ENCODE data around the gene GRID1.

The GRID1 gene

DNA sequence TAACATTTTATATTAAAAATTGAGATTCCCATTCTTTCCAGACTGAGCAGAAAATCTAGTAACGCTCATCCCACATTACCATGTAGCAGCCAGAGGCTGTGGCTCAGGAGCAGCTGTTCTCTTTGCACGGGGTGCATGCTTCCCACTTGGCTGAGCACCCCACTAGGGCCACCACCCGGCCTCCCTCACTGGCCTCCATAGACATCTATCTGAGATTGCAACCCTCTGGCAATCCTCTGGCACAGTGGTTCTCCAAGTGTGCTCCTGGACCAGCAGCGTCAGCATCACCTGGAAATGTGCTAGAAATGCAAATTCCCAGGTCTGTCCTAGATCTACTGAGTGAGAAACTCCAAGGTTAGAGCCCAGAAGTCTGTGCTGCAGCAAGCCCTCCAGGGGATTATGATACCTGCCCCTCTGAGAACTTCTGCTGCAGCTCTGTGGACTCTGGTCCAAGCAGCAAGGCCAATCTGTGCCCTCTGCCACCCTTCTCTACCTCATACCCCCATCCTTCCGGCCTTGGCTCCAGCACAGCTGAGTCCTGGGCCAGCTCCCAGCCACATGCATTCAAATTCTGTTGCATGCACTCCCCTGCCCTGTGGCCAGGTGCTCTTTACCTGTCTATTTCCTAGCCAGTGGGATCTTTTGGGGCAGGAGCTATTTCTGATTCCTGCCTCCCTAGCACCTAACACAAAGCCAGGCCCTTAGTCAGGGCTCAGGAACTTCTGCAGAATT lies 301.5 kb downstream of the GRID1 start:
- Mint-ChIP-seq H3K9me3 (no peaks in the 10 kb centered on the region), H3K4me1 (no peaks in the 10 kb centered on the region), H3K4me3 (no peak overlapping the region), H3K27ac (no peak overlapping the region), H3K27me3 (ENCODE audit: low read depth) (peaks cover 15% of the 10 kb centered on the region), H3K36me3 (ENCODE audit: low read depth) (no peaks in the 10 kb centered on the region)
- TF ChIP-seq, protein P1, sequence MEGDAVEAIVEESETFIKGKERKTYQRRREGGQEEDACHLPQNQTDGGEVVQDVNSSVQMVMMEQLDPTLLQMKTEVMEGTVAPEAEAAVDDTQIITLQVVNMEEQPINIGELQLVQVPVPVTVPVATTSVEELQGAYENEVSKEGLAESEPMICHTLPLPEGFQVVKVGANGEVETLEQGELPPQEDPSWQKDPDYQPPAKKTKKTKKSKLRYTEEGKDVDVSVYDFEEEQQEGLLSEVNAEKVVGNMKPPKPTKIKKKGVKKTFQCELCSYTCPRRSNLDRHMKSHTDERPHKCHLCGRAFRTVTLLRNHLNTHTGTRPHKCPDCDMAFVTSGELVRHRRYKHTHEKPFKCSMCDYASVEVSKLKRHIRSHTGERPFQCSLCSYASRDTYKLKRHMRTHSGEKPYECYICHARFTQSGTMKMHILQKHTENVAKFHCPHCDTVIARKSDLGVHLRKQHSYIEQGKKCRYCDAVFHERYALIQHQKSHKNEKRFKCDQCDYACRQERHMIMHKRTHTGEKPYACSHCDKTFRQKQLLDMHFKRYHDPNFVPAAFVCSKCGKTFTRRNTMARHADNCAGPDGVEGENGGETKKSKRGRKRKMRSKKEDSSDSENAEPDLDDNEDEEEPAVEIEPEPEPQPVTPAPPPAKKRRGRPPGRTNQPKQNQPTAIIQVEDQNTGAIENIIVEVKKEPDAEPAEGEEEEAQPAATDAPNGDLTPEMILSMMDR (IDR thresholded peaks at IDR 0.05; ENCODE audit: unreplicated experiment in 3 of 3): no peak

DNA sequence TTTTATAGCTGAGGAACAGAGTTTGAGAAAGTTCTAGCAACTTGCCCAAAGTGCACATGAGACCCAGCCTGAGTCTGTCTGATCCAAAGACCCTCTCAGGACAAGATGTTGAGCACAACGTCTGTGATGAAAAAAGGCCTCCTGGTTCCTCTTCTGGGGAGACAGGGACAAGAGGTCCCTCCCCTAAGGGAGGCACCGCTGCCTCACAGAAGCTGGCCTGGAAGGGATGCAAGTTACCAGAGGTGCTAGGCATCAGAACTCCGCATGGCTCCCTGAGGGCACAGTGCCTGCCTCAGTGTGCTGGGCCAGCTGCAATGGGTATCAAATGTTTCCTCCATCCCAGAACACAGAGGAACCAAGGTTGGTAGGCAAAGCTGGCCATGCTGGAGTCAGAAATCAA lies 302.4 kb downstream of the GRID1 start:
- Mint-ChIP-seq H3K36me3 (ENCODE audit: low read depth) (no peaks in the 10 kb centered on the region), H3K27me3 (ENCODE audit: low read depth) (peaks cover 11% of the 10 kb centered on the region), H3K4me1 (no peaks in the 10 kb centered on the region), H3K27ac (no peak overlapping the region), H3K4me3 (no peak overlapping the region), H3K9me3 (no peaks in the 10 kb centered on the region)
- TF ChIP-seq, protein P1 (IDR thresholded peaks at IDR 0.05; ENCODE audit: unreplicated experiment in 3 of 3): no peak

DNA sequence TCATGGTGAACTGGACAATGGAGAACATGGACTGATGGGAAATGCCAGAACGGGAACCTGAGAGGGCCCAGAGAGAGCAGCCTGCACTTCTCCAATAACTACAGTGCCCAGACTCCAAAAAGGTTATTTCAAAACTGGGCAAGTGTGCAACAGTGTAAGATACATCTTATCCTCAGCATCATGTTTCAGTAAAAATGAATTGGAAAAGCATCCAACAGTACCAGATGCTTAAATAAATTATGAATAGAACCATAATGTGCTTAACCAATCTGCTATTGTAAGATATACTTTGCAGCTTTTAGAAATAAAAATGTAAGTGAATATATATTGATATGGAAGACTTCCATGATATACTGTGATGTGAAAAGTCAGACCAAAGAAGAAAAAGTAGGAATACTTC lies 303.3 kb downstream of the GRID1 start:
- TF ChIP-seq, protein P1 (IDR thresholded peaks at IDR 0.05; ENCODE audit: unreplicated experiment in 3 of 3): no peak
- Mint-ChIP-seq H3K27me3 (ENCODE audit: low read depth) (peaks cover 11% of the 10 kb centered on the region), H3K4me3 (no peak overlapping the region), H3K27ac (no peak overlapping the region), H3K36me3 (ENCODE audit: low read depth) (no peaks in the 10 kb centered on the region), H3K4me1 (no peaks in the 10 kb centered on the region), H3K9me3 (no peaks in the 10 kb centered on the region)

DNA sequence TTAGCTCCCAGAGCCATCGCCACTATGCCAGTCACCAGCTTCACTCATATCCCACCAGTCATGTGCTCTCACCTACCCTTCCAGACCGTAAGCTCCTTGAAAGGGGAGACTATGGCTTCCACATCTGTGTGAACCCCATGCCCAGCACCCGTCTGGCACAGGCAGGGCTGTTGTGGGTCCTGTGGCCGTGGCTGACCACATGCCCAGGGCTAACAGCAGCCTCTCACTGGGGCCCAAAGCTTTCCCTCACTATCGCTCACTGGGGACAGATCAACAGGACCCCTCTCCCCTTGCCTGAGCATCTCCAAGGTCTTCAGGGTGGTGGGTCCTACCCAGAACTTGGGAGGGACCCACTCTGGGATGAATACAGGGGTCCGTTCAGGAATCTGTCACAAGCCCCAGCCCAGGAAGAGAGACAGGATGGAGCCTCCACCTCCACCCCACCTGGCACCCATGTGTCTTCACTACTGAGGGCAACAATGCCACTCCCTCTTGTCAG lies 303.9 kb downstream of the GRID1 start:
- no peaks in the 10 kb centered on the region for H3K36me3 Mint-ChIP-seq (ENCODE audit: low read depth)

DNA sequence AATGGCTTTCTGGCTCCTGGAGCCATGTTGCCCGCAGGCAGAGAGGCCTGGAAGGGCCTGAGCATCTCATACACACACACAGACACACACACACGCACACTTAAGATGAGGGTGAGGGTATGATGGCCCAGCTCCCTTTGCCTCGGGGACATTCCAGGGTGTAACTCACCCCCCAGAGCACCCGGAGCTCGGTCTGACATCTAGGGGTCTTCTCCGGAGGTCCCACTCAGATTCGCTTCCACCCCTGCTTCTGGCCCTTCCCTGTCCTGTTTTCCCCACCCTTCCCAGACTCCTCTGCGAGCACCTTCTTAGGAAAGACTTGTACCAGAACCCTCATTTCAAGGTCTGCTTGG lies 304.4 kb downstream of the GRID1 start:
- Mint-ChIP-seq H3K4me1 (no peaks in the 10 kb centered on the region), H3K27me3 (ENCODE audit: low read depth) (peaks cover 11% of the 10 kb centered on the region), H3K36me3 (ENCODE audit: low read depth) (no peaks in the 10 kb centered on the region), H3K27ac (no peak overlapping the region), H3K9me3 (no peaks in the 10 kb centered on the region), H3K4me3 (no peak overlapping the region)
- TF ChIP-seq, protein P1 (IDR thresholded peaks at IDR 0.05; ENCODE audit: unreplicated experiment in 3 of 3): no peak

More for the DNA sequence above, 303.9 kb downstream of the GRID1 start:
- H3K27me3 Mint-ChIP-seq (ENCODE audit: low read depth): peaks cover 11% of the 10 kb centered on the region
- H3K4me1 Mint-ChIP-seq: no peaks in the 10 kb centered on the region
- no peak overlapping the region for H3K4me3 Mint-ChIP-seq
- TF ChIP-seq, protein P1 (IDR thresholded peaks at IDR 0.05; ENCODE audit: unreplicated experiment in 3 of 3): no peak
- H3K27ac Mint-ChIP-seq: no peak overlapping the region
- no peaks in the 10 kb centered on the region for H3K9me3 Mint-ChIP-seq

All from nephron (organoid).